GM13977 (cell line): ENCODE results near the gene PFN1.

Experiments
- DNase-seq: peaks from one replicate; pipeline ENCODE4 v3.0.0; 2012; ENCODE audit warnings: low spot score
- in situ Hi-C: fragments of 300-500 bp; cut with MboI; formaldehyde crosslinking; loops from one replicate; pipeline ENCODE4 v1.12.0; 2022; ENCODE audit warnings: low sequenced_read_pairs, low pct_unique_long_range_greater_than_20kb, mixed read lengths, inconsistent platforms; ENCODE audit not compliant: unreplicated experiment
- TF ChIP-seq, protein P1 (sequence below): IDR thresholded peaks from 2 replicates; pipeline ENCODE4 v1.5.1; 2012; ENCODE audit warnings: mild to moderate bottlenecking, control low read depth; ENCODE audit not compliant: insufficient read depth; ENCODE audit errors: extremely low read depth, missing control alignments

The PFN1 gene

DNA sequence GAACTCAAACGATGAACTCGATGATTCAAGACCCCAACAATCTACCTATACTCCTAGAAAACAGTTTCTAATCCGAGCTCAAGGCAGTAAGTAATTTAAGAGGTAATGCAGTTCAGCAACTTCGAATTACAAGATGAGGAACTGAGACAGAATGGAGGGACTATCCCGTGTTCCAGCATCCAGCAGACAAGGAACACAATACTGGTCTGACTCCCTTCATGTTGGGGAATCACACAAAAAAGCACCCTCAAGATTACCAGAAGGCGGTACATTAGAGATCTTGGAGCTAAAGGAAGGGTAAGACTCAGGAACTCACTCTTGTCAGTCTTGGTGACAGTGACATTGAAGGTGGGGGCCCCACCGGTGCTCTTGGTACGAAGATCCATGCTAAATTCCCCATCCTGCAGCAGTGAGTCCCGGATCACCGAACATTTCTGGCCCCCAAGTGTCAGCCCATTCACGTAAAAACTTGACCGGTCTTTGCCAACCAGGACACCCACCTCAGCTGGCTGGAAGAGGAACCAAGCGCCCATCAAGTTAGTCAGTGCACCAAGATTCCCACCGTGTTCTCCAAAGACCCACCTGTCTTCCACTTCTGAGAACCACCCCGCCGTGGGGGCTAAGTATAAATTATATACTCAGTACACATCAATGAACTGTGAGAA is 1.9 kb downstream of the PFN1 start:
- in situ Hi-C loops: no loop called here
- no peak for DNase-seq

DNA sequence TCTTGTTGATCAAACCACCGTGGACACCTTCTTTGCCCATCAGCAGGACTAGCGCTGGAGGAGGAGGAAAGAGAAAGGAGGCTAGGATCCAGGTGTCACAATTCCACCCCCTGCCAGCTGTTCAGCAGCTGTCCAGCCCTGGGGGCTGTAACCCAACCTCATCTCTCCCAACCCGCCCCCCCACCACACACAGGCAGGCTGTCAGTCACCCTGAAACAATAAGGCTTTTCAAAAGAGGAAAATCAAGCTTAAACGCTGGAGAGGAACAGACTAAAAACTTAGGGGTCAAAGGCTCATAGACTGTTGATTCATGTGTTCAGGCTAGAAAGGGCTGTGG is 2.4 kb downstream of the PFN1 start:
- in situ Hi-C loops: no loop called here
- TF ChIP-seq, protein P1, sequence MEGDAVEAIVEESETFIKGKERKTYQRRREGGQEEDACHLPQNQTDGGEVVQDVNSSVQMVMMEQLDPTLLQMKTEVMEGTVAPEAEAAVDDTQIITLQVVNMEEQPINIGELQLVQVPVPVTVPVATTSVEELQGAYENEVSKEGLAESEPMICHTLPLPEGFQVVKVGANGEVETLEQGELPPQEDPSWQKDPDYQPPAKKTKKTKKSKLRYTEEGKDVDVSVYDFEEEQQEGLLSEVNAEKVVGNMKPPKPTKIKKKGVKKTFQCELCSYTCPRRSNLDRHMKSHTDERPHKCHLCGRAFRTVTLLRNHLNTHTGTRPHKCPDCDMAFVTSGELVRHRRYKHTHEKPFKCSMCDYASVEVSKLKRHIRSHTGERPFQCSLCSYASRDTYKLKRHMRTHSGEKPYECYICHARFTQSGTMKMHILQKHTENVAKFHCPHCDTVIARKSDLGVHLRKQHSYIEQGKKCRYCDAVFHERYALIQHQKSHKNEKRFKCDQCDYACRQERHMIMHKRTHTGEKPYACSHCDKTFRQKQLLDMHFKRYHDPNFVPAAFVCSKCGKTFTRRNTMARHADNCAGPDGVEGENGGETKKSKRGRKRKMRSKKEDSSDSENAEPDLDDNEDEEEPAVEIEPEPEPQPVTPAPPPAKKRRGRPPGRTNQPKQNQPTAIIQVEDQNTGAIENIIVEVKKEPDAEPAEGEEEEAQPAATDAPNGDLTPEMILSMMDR: no peak
- no peak for DNase-seq

More for the DNA sequence above, 1.9 kb downstream of the PFN1 start:
- TF ChIP-seq, protein P1: no peak

DNA sequence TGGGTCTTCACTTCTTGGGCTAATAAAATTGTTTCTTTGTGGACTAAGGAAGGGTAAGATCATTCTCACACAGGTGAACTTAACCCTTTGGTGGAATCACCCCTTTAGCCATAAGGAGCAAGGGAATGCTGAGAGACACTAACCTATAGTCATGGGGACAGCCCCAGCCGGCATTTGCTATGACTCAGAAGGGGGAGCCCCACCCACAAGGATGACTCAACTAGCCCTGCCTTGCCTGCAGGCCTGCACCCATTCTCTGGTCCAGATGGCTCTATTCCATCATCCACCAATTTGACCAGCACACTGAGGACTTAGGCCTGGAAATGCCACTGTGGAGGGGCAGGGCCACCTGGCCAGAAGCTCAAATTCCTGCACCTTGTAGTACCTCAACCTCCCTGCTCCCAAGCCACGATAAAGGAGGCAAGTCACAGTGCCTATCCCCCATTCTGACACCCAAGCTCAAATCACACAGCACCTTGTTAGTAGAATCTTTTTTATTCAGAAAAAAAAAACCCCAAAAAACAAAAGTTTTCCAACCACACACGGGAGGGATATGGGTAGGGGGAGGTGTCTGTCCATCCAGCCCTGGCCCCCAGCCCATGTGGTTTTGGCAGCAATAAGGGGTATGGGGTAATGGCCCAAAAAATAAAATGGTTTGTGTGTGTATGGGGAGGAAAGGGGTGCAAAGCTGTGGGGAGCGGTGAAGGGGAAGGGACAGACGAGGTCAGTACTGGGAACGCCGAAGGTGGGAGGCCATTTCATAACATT is 3.0 kb downstream of the PFN1 start:
- TF ChIP-seq, protein P1: no peak
- DNase-seq: peak; percentile 81
- in situ Hi-C loops: no loop called here

DNA sequence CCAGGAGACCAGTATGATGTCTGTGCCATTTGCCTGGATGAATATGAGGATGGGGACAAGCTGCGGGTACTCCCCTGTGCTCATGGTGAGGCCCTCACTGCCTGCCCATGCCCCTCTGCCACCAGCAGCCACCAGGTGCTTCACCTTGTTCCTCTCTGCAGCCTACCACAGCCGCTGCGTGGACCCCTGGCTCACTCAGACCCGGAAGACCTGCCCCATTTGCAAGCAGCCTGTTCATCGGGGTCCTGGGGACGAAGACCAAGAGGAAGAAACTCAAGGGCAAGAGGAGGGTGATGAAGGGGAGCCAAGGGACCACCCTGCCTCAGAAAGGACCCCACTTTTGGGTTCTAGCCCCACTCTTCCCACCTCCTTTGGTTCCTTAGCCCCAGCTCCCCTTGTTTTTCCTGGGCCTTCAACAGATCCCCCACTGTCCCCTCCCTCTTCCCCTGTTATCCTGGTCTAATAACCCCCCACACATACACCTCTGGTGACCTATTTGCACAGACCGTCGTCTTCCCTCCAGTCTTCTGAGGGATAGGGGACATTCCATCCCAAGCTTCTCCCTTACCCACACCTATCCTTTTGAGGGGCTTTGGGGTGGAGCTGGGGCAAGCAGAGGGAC is 3.7 kb downstream of the PFN1 start:
- peak; percentile 15 for DNase-seq
- in situ Hi-C loops: no loop called here
- TF ChIP-seq, protein P1: no peak

DNA sequence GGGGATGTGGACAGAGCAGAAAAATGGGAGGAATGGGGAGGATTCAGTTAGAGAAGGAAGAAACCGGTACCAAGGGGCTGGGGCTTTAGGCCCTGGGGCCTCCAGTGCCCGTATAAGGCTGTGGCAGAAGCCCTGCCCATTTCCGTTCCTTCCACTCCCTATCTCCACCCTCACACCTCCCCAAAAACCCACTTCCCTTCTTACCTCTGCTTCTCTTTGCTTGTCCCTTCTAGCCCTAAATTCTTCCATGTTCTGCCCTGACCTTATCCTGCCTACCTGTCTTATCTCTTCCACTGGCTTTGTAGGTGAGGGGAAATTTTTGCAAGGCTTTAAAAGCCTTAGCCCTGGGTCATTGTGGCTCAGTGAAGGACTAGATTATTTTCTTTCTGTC is 4.2 kb downstream of the PFN1 start:
- peak; percentile 56 for DNase-seq
- in situ Hi-C loops: no loop called here
- TF ChIP-seq, protein P1: no peak

DNA sequence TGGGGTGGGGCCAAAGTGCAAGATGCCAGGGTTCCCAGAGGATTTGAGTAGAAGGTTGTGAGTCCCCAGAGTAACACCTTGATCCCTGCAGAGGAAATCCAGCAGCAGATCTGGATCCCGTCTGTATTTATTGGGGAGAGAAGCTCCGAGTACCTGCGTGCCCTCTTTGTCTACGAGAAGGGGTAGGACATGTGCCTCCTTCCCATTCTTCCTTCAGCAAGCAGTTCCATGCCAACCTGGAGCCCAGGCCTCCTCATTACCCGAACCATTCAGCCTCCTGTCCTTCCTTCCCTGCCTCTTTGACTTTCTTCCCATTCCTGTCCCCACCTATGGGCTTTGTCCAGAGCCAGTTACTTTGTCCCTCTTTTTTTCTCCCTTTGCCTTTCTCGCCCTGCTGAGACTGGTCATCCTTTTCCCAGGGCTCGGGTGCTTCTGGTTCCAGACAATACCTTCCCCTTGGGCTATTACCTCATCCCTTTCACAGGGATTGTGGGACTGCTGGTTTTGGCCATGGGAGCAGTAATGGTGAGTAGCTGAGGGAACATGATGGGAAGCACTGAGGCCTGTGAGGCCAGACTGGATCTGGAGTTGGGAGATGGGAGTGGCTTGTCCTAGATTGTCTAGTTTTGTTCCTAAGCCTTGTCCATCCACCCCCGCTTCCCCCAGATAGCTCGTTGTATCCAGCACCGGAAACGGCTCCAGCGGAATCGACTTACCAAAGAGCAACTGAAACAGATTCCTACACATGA is 5.4 kb downstream of the PFN1 start:
- TF ChIP-seq, protein P1: no peak
- DNase-seq: no peak
- in situ Hi-C loops: no loop called here
